Stimulated activated CD8-positive, alpha-beta memory T cell treated with anti-CD3 and anti-CD28 coated beads, Interleukin-12 subunit alpha, Interleukin-12 subunit beta, amount 100 ng/mL, for 1 hour (primary cell): Measurements from ENCODE around the gene FAM89B.
A peak's percentile ranks its signal among the peaks of the same experiment; 100 is the strongest.
"Not testable (repeated sequence)": the region's sequence is repeated elsewhere in the genome, so short reads cannot be mapped to it uniquely, and the experiment has no call there.

Source experiments
- DNase-seq: peaks from one replicate; pipeline ENCODE4 v3.0.0-alpha.2; 2020; ENCODE audit warnings: low read depth

Gene FAM89B

DNA sequence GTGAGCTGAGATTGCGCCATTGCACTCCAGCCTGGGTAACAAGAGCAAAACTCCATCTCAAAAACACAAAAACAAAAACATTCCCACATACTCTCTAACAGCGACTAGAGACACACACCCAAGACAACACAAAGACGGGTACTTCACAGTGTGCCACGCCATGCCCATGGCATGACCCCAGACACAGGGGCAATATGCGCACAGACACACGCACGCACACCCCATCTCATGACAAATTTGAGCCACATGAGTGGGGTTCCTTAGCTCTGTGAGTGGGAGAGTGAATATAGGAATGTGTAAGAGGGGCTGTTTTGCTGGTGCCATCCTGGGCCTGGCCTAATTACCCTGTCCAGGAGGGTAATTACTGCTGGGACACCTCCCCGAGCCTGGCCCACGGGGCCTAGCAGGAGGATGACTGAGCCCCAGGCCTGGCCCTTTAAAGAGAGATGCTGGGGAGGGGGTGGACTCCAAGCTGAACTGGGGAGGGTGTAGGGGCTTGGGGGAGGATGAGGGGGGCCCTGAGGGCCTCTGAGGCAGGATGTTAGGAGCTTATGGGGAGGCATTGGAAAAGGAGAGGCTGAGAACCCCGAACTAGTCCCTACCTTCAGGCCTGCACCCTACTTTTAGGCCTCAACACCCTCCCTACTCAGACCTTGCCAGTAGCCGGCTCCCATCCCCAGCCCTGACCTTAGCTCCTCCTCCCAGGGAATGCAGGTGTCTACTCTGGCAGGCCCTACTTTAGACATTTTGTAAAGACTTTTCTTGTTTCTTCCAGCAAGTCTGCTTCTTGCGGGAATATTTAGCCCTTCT, 15.7 kb upstream of the FAM89B start:
- no peak for DNase-seq

DNA sequence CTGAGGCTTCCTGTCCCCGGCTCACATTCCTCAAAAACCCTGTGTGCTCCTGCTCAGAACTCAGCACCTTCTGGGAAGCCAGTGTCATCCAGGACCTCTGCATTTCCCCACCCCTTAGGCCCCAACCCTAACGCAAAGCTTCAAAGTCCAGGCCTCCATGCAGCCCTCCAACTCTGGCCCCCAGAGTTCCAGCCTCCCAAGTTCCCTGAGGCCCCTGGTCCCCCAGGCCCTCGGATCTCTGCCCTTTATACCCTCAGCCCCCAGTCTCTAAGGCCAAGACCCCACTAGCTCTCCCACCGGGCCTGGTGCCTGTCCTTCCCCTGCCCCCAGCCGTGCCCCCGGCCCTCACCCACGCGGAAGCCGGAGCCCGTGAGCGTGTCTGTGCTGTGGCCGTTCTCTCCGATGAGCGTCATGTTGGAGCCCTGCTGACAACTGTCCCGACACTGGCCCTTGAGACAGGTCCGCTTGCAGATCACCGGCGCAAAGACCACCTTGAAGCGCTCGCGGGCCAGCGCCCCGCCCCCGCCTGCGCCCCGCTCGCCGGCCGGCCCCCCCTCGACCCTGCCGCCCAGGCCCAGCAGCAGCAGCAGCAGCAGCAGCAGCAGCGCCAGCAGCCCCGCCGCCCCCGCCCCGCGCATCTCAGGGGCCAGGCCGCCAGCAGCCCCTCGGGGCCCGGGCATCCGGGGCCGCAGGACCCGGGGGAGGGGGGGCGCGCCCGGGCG, 14.9 kb upstream of the FAM89B start:
- no peak for DNase-seq

- no peak for DNase-seq
Observed at GRCh38 chr11:65558002-65558929, 14.1 kb upstream of the FAM89B start, which contains the start of gene LTBP3. Gene LTBP3, minus strand, starts transcription at chr11:65558359. Its CDS starts 400 bp downstream, at chr11:65557959.

GRCh38 chr11:65558930-65559509, 13.3 kb upstream of the FAM89B start:
- DNase-seq = no peak

DNA sequence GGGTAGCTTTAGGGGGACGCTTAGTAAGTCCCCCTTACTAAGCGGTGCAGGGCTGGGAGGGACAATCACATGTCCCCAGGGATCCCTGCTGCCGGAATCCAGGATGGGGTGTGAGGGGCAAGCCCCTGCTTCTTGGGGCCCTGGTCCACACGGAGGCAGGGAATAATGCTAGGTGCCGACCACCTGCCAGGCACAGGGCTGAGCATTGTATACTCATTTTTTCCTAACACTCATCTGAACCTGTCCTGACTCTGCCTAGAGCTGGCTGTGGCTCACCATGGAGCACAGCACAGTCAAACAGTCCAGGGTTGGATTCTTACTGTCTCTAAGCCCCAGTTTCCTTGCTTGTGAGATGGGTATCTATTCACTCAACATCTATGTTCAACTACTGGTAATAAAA, 12.8 kb upstream of the FAM89B start:
- no peak for DNase-seq

DNA sequence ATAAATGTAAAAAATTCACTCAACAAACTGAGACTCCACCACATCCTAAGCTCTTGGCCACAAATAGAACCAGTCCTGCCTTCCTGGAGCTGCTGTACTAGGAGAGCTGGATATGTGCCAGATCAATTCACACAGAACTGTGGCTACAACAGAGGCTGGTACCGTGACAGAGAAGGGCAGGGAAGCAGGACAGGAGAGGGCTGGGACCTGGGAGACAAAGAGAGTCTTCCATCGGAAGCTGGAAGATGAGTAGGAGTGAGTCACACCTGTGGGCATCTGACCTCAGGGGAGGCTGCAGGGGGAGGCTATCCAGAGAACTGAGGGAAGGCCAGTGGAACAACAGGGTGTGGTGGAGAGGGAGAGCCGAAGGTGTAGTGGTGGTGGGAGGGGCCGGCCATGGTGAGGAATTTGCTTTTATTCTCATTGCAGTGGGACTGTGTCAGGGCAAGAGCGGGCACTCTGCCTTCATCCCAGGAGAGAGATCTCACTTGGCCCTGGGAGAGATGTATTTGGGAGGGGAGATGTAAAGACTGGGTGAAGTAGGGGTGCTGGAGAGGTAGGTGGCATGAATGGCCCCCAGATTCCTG, 12.3 kb upstream of the FAM89B start:
- DNase-seq = no peak

DNA sequence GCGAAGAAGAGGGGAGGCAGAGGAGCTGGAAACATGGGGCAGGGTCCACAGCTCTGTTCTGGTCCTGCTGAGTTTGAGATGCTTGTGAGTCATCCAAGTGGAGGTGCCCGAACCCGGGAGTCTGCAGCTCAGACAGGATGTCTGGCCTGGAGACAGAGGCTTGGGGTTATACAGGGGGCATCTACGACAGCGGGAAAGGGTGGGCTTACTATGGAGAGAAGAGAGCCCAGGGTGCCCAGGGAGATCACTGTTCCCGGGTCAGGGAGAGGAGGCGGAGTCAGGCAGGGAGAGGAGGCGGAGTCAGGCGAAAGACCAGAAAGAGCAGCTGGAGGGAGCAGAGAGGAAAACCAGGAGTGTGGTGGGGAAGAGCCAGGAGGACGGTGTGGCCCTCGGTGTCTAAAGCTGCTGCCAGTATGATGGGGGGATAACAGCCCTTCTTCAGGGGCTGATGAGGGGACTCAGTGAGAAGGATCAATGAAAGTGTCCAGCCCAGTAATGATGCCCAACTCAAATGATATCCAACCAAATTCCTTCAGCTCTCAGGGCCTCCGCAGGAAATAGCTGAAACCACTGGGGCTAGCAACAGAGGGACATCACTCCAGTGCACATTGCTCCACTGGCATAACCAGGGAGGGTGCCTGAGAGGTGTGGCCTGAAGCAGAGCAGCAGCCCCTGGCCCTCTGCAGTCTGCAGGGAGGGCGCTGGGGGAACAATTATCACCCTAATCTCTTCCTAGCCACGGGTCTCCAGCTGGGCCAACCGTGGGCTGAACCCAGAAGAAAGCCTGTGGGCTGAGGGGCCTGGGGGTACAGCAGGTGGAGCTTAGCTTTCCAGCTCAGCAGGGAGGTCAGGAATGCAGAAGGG, 11.6 kb upstream of the FAM89B start:
- DNase-seq = no peak

- DNase-seq = no peak
Observed at GRCh38 chr11:65562020-65562419, 10.3 kb upstream of the FAM89B start.

GRCh38 chr11:65562788-65563187, 9.6 kb upstream of the FAM89B start:
- no peak for DNase-seq

DNA sequence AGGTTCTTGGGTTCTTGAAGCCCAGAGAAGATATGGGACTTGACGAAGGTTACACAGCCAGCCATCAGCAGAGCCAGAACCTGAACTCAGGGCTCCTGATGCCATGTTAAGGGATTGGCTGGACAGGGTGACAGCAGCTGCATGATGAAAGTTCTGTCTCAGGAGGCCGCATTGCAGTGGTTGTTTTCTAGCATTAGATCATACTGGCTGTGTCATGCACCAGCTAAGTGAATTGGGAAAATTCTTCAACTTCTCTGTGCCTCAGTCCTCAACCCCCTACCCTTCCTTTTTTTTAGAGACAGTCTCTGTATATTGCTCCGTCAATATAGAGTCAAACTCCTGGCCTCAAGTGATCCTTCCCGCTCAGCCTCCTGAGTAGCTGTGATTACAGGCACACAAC, 8.7 kb upstream of the FAM89B start:
- no peak for DNase-seq

GRCh38 chr11:65564879-65565559, 7.3 kb upstream of the FAM89B start:
- not testable (repeated sequence) for DNase-seq

DNA sequence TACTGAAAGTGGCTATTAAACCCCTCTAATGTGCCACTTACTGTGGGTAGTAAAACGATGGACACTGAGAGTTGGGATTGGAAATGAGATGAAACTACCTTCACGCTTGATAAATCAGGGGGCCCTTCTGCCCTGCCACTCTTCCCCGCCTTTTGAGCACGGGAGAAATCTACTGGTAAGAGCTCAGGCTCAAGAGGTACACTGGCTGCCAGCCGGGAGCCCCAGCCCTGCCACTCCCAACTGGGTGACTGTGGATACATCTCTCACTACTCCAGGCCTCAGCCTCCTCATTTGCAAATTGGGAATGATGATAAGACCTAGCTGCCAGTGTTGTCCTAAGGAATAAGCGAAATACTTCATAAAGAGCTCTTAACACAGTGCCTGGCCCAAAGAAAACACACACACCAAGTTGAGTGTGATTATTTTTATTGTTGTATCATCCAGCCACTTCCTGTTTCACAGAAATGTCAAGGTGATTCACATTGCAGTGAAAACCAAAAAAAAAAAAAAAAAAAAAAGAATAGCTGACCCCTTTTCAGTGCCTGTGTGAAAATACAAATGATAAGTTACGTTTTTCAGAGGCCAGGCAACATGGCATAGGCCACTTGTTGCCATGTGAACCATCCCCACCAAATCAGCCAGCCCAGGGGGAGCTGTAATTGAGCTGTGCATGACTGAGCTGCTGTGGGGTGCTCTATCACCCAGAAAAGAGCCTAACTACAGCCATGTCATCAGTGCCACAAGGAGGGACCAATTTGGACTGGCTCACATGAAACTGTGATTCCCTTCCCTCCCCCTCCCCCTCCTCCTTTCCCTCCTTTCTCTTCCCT, 6.5 kb upstream of the FAM89B start:
- no peak for DNase-seq

DNA sequence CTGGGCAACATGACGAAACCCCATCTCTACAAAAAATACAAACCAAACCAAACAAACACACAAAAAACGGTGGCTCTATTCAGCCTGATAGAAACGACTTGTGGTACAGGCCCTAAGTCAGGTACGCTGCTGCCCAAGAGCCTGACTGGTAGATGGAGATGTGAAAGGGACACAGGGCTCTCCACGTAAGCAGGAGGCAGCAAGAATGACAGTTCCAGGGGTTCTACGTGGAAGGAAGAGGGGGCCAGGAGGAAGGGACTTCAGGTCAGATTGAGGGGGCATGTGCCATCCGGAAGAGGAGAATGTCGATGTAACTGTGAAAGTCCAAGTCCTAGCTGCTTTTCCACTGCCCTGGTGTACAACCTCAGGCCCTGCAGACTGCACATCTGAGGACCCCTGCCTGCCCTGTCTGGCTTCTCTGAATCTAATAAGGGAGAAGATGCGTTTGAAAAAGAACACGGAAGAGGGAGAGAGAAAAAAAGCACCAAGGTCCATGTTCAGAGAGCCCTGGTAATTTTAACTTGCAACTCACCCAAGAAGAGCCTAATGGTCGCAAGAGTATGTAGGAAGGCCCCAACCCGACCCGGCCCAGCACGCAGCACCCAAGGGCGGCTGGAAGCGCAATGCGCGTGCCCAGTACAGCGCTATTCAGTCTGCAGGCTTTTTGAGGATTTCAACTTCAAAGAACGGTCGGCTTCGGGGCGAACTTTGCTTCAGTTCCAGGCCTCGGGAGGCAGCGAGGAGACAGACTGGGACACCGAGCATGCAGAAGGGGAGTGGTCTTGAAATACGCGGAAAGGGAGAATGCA, 3.0 kb upstream of the FAM89B start:
- DNase-seq = no peak

DNA sequence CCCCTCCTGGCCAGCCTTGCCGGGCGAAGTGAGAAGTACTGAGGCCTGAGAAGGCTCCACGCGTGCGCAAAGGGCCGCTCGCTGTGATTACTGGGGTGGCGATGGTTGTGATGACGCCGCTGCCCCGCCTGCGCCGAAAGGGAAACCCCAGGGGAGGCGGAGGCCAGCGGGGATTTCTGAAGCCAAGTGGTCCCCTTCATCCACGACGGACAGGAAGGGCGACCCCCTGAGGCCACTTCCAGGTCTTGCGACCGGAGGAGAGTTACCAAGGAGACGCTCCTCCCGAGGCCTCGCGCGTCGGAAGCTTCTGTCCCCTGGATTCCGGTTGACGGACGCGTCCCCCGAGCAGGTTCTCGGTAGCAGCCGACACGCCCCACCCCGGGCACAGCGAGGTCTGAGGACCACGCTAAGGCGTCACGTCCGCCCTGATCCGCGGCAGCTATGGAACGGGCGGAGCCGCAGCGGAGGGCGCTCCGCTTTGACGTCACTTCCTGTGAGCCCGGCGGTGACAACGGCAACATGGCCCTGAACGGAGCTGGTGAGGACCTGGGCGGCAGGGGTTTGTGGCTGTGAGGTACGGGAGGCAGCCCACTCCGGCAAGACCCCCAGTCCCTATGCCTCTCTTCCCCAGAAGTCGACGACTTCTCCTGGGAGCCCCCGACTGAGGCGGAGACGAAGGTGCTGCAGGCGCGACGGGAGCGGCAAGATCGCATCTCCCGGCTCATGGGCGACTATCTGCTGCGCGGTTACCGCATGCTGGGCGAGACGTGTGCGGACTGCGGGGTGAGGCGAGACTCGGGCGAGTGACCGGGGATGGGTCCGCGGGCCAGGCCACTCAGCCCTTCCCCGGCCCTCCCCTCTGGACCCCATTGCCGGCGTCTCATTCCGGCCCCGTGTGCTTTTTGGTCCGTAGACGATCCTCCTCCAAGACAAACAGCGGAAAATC, 2.1 kb upstream of the FAM89B start, which contains the start of gene ZNRD2:
ZNRD2 (plus strand) TSS at position 505 of the 946 bp plus-strand sequence; CDS start at position 520, 15 bp downstream.
- DNase-seq = peak; percentile 96

GRCh38 chr11:65571420-65571819, 918 bp upstream of the FAM89B start:
- DNase-seq = no peak

GRCh38 chr11:65571940-65572339, 398 bp upstream of the FAM89B start:
- no peak for DNase-seq
